ELR (cell line): ENCODE measurements around the gene RTCA.
"Not testable (repeated sequence)": the region's sequence is repeated elsewhere in the genome, so short reads cannot be mapped to it uniquely, and the experiment has no call there.

Source experiments
- DNase-seq: peaks from one replicate; pipeline ENCODE4 v3.0.0-alpha.2; 2015; ENCODE audit warnings: low read depth

Gene RTCA

GRCh38 chr1:100265931-100266740 lies at the start of gene RTCA:
RTCA (plus strand) TSS chr1:100266216; CDS start chr1:100266376, 160 bp downstream.
- DNase-seq = peak; percentile 98

- no peak for DNase-seq
Observed at GRCh38 chr1:100217834-100218233, 48.2 kb upstream of the RTCA start.

GRCh38 chr1:100219457-100219856 lies 46.6 kb upstream of the RTCA start:
- no peak for DNase-seq

- peak; percentile 44 for DNase-seq
Observed at GRCh38 chr1:100219883-100220282, 46.1 kb upstream of the RTCA start.

- no peak for DNase-seq
Observed at GRCh38 chr1:100222428-100222827, 43.6 kb upstream of the RTCA start.

GRCh38 chr1:100229681-100230443 lies 36.2 kb upstream of the RTCA start:
- no peak for DNase-seq

- no peak for DNase-seq
Observed at GRCh38 chr1:100230765-100231164, 35.3 kb upstream of the RTCA start.

- no peak for DNase-seq
Observed at GRCh38 chr1:100231721-100232120, 34.3 kb upstream of the RTCA start.

- DNase-seq = no peak
Observed at GRCh38 chr1:100232156-100232555, 33.9 kb upstream of the RTCA start.

GRCh38 chr1:100233566-100233965 lies 32.5 kb upstream of the RTCA start:
- not testable (repeated sequence) for DNase-seq

GRCh38 chr1:100234432-100234831 lies 31.6 kb upstream of the RTCA start:
- DNase-seq = peak; percentile 15

GRCh38 chr1:100237091-100237490 lies 28.9 kb upstream of the RTCA start:
- no peak for DNase-seq

GRCh38 chr1:100239961-100240360 lies 26.1 kb upstream of the RTCA start:
- DNase-seq = no peak

- no peak for DNase-seq
Observed at GRCh38 chr1:100240631-100241030, 25.4 kb upstream of the RTCA start.

- DNase-seq = no peak
Observed at GRCh38 chr1:100246738-100247137, 19.3 kb upstream of the RTCA start.

GRCh38 chr1:100249155-100249536 lies 16.9 kb upstream of the RTCA start:
- peak; percentile 8 for DNase-seq

- DNase-seq = peak; percentile 96
Observed at GRCh38 chr1:100249537-100250257, 16.3 kb upstream of the RTCA start, which contains the start of gene DBT. DBT (minus strand) TSS chr1:100249834; CDS start chr1:100249820, 14 bp downstream.

- no peak for DNase-seq
Observed at GRCh38 chr1:100250264-100250663, 15.8 kb upstream of the RTCA start.

GRCh38 chr1:100250807-100251206 lies 15.2 kb upstream of the RTCA start:
- DNase-seq = no peak

GRCh38 chr1:100252901-100253300 lies 13.1 kb upstream of the RTCA start:
- no peak for DNase-seq

GRCh38 chr1:100253552-100253951 lies 12.5 kb upstream of the RTCA start:
- no peak for DNase-seq

- DNase-seq = not testable (repeated sequence)
Observed at GRCh38 chr1:100256273-100256672, 9.7 kb upstream of the RTCA start.
